Stimulated activated CD4-positive, alpha-beta T cell treated with anti-CD3 and anti-CD28 coated beads, Interleukin-15, amount 100 ng/mL, for 1 hour (primary cell): Measurements from ENCODE around the gene RAD18.

ENCODE experiments used
- DNase-seq, 2 donors: peaks; one replicate each; pipeline ENCODE4 v3.0.0-alpha.2; 2020; ENCODE audit warnings: low read depth in 1 of 2, low spot score in 1 of 2

Gene RAD18

GRCh38 chr3:8900869-8901268, 62.4 kb downstream of the RAD18 start:
- no peak for DNase-seq

DNA sequence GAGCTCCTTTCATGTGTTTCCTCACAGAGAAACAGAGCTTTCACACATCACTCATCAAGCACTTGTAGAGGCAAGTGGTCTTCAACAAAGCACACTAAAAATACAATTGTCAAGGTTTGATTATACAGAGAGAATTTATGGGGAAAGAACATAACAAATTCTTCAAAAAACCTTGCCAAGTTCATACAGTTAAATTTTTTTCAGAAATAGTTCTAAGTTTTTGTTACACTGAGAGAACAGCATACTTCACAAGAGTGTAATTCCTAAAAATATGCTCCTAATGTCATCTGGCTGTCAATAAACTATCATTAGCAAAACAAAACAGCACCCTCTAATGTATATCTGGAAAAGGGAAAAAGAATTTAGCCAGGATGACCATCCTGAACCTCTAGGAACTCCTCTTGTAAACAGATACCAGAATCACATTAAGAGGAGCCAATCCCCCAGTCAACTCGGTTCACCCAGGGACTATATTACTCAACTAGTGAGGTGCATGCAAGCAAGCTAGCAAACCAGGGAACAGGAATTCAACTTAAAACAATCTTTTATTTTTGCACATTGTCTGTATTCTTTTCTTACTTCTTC, 63.3 kb downstream of the RAD18 start:
- no peak for DNase-seq

- DNase-seq: no peak
Measured at GRCh38 chr3:8895829-8896228, 67.4 kb downstream of the RAD18 start.

- DNase-seq: no peak
Measured at GRCh38 chr3:8893001-8893400, 70.3 kb downstream of the RAD18 start.

DNA sequence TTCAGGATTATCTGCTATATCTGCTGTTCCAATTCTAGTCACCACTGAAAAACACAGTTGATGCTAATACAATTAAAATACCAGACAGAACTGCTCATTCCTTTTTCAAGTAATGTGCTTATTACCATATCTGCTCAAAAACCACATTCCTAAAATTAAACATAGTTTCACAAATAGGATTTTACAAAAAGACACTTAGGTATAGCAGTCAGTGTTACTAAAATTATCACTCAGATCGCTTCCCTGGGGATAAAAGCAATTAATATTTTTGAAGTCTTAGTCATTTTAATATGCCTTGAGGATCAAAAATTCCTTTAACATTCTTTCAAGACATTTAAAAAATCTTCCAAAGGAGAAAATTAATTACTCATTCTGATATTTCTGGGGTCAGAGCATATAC, 71.5 kb downstream of the RAD18 start:
- DNase-seq: no peak

- no peak for DNase-seq
Measured at GRCh38 chr3:8891303-8891702, 72.0 kb downstream of the RAD18 start.

- DNase-seq: no peak
Measured at GRCh38 chr3:8888301-8888915, 74.9 kb downstream of the RAD18 start.

GRCh38 chr3:8887435-8888300, 75.6 kb downstream of the RAD18 start:
- DNase-seq: no peak

DNA sequence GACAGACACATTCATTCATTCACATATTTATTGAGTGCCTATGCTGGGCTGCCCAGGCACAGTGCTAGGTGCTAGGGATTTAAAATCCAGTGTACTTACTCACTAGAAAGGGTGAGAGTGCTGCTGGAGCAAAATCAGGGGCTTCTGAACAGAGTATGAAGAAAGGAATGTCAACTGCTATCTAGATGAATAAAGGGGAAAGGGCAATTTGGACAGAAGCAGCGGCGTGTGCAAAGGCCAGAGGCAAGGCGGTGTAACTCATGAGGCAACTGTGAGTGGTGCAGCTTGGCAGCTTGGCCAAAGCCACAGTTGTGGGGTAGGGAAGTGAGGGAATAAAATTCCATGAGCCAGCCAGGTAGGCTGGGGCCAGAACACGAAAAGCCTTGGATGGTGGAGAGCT, 76.7 kb downstream of the RAD18 start:
- DNase-seq: no peak

GRCh38 chr3:8885536-8886316, 77.5 kb downstream of the RAD18 start:
- DNase-seq: no peak

DNA sequence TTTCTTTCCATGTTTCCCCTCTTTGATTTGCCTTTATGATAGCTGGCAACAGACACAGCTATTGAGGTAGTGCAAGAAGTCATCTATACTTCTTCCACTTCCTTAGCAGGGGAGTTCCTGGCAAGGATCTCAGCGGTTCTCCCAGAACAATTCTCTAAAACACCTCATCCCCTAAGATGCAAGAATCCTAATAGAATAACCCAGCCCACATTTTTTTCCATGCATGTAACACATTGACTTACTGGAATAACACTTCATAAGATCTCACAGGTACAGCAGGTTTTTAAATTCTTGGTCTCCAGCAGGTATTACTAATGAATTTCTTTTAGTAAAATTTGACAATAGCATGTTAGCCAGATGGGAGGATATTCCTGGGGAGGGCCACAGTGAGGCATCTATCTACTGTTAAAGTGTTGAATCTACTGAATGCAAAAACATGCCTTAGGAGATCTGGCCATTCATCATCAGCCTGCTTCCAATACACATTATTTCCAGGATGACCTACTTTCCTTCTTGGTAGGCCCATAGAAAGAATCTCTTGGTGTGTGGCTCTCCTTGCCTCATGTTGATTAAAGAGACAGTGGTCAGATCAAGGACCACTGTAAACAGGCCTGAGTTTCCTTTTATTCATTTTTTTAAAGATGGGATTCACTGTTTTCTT, 78.5 kb downstream of the RAD18 start:
- DNase-seq: no peak

DNA sequence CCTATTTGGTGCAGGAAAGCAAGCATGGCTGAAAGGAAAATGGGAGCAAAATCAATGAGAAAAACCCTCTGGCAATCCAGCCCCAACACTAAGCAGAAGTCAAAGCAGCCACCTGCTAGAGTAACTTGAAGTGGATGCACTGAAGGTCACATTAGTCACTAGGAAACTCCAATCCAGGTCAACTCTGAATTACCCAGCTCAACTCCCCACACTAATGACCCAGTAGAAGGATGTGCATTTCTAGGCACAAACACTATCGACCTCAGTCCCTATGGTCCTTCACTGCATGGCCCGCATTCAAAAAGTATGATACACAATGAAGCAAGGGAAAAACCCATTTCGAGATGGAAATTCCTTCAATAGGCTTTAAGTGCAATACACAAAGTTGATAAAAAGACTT, 80.6 kb downstream of the RAD18 start:
- no peak for DNase-seq

- no peak for DNase-seq
Measured at GRCh38 chr3:8882171-8882593, 81.1 kb downstream of the RAD18 start.

- no peak for DNase-seq
Measured at GRCh38 chr3:8879347-8879944, 83.8 kb downstream of the RAD18 start.

DNA sequence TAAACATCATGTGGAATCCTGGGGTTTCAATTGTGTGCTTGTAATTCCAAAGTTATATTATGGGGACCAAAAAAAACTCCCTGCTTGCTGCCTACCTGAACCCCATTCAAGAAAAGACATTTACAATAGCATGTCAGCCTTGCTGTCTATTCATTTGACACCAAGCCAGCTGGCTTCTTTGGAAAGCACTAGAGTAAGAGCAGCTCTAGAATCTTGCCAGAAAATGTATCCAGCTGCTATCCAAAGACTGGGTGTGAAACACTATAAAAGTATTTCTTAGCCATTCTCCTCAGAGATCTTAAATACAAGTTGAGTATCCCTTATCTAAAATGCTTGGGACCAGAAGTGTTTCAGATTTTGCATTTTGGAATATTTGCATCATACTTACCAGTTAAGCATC, 87.4 kb downstream of the RAD18 start:
- no peak for DNase-seq

- DNase-seq: no peak
Measured at GRCh38 chr3:8873740-8874139, 89.5 kb downstream of the RAD18 start.

GRCh38 chr3:8872261-8872660, 91.0 kb downstream of the RAD18 start:
- no peak for DNase-seq

DNA sequence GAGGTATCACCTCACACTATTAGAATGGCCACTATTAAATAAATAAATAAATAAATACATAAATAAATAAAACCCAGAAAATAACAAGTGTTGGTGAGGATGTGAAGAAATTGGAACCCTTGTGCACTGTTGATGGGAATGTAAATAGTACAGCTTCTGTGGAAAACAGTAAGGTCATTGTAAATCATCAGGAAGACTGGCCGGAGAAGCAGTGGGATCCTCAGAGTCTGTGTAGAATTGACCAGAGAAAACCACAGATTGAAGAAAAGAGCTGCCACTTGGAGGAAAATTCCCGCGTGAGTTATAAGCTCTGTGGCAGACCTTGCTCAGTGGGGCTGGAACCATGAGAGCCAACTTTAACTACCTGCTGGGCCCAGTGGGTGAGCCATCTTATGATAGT, 92.0 kb downstream of the RAD18 start:
- no peak for DNase-seq

DNA sequence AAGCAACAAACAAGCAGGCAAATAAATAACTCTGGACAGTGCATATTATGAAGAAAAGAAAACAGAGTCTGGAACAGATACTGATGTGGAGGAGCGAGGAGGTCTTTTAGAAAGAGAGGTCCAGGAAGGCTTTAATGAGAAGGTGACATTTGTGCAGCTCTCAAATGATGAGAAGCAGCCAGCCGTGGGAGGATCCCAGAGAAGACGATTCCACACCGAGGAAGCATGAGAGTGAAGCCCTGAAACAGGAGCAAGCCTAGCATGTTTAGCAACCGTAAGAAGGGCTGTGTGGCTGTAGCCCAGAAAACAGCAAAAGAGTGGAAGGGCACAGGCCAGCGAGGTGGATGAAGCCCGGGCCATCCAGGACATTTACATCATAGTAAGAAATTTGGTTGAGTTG, 93.1 kb downstream of the RAD18 start:
- no peak for DNase-seq

- no peak for DNase-seq
Measured at GRCh38 chr3:8869613-8870012, 93.7 kb downstream of the RAD18 start.

- DNase-seq: no peak
Measured at GRCh38 chr3:8868996-8869395, 94.3 kb downstream of the RAD18 start.
